GM18520 (cell line): ENCODE measurements around the gene MARCHF10.

Experiments used
- ATAC-seq: cut with Tn5 transposase; IDR thresholded peaks from one replicate; pipeline ENCODE4 v1.9.1; 2021; ENCODE audit not compliant: unreplicated experiment

Gene MARCHF10

DNA sequence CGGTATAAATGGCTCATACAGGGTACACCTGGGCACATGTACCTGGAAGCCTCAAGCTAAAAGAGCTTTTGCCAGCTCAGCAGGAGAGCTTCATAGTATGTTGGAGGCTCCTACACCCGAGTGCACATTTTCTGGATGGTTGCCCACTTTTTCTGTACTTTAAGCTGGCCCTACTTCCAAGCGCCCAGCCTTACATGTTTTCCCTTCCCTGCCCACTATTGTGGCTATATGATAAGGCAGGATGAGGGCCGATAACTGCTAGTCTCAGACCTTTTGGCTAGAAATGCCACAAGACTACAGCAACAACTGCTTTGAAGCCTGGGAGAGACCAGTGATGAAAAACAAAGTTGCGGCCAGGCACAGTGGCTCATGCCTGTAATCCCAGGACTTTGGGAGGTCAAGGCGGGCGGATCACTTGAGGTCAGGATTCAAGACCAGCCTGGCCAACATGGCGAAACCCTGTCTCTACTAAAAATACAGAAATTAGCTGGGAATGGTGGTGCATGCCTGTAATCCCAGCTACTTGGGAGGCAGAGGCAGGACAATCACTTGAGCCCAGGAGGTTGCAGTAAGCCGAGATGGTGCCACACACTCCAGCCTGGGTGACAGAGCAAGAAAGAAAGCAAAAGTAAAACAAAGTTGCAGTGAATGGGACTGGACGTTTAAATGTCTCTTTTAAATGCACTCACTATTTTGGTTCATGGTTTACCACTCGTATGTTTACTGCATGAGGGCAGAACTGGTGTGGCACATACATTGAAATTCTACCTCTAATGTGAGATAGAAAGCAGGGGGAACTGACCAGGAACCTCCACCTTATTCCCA is 14.2 kb upstream of the MARCHF10 start:
- ATAC-seq, result no peak

DNA sequence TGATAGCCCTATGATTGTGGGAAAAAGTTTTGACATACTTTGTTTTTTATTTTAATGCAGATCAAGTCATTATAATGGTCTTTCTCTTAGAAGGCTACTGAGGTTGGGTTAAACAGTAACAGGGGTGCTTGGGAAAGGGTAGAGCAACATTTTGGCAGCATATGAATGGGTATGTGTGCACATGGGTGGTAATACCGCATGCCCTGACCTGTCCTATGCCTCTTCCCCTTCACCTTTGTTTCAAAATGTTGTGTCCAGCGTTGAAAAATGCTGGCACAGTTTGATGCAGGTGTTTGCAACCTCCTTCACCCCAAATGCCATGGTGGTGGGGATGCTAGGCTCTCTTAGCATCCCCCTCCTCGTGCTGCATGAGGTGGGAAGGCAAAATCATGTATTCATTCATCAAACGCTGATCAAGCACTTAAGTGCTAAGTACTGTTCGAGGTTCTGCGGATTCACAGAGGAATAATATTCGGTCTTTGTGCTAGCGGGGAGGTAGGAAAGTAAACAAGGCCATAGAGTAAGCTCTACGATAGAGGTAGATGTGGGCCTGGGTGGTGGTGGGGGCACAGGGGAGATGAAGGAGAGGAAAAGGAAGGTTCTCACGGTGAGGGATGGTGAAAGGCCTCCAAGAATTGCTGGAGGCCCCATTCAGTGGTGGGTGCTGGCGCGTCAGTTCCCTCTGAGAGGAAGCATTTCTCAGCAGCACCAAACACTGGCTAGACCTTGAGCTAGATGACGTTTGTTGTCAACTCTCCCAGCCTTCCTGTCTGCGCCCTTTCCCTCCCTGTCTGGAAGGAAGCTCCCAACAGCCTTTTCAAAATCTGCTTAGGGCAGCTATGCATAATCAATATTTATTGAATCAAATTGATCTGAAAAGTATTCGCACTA is 13.3 kb upstream of the MARCHF10 start:
- no peak for ATAC-seq

DNA sequence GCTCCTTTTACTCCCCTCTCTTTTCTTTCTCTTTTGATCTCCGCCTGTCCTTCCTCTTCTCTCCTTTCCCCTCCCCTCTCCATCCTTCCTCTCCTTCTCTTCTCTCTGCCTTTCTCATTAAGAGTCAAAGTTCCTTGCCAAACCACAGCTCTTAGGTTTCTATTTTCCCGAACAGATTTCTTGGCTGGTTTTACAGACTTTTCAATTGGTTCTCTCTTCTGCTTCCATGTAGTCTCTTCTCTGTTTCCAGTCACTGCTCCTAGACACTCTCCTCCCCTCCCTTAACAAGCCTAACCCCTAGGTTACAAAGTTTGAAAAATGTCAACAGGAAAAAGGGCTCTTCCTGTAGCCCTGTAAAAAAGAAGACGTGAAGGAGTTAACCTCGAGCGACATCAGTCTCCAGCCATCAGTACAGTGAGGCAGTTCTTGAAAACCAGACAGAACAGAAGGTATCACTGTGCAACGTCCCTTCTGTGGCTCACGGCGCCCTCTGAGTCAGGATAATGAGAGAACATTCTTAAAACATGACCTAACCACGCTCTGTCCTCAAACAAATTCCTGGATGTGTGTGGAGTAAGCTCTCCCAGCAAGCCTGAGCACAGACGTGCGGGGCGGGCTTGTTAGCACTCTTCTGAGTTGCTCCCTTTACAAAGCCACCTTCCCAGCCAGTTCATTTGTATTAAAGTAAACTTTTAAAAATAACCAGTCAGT is 11.6 kb upstream of the MARCHF10 start:
- no peak for ATAC-seq

DNA sequence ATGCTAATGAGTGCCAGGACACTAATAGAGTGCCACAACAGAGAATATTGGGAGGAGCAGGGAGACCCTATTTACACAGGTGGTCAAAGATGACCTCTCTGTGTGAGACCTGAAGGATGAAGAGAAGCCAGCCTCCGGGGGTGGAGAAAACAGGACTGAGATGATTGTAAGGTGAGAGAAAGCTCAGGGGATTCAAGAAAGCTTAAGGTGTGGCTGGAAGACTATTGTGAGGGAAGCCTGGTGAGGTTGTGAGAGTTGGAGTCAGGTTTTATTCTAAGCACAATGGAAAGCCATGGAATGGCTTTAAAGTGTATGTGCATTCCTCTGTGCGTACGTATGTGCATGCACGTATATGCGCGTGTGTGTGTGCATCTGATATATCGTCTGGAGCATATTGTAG is 10.4 kb upstream of the MARCHF10 start:
- no peak for ATAC-seq

DNA sequence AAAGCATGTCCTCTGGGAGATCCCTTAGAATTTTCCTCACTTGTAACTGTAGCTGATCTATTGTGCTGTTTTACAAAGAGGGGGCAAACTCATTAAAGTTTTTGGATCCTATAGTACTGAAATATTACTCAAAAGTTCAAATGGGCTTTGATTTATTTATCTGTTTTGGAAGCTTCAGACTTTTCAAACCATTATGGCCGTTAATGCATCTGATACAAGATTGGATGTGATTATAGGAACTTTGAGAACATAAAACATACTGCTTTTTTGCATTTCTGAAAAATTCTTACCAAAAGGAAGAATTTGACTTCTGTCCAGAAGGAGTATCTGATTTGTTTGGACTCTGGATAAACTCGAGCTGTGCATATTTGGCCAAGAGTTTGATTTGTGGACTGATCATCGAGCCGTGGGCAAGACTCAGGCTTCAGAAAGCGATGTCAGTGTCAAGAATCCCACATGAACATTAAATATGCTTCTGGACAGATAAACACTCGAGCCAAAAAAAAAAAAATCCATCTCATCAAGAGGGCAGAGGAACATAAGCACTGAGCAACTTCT is 8.2 kb upstream of the MARCHF10 start:
- no peak for ATAC-seq

DNA sequence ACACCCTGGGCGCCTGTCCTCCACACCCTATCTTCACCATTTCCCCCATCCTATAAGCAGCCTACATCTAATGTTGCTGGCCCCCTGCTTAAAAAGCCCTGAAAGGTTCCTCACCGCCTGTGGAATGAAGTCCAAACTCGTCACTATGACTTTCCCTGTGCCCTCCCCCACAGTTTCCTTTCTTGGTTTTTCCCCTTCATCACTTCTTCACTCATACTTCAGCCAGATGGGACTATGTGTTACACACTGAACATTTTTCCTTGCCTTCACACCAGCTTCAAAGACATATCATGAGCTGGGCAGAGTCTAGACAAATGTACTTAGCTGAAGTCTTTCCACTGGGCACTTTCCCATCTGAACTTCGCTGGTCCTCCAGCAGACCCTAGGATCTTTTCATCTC is 1.5 kb upstream of the MARCHF10 start:
- ATAC-seq, result no peak

DNA sequence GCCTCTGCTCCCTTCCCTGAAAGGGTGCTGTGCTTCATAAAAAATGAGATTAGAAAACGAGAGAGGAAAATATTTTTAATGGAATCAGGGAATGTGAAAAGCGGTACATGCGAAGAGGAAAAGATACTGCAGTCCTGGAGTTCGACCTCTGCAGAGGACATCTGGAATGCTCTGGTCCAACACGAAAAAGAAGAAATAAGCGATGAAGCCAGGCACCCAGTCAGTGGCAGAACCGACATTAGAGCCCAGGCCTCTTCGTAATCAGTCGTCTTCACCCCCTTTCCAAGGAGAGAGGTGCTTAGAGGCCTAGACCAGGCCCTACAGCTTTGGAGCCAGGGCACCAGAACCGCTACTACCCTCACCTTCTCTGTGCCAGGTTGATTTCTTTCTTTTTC is 459 bp upstream of the MARCHF10 start:
- no peak for ATAC-seq

DNA sequence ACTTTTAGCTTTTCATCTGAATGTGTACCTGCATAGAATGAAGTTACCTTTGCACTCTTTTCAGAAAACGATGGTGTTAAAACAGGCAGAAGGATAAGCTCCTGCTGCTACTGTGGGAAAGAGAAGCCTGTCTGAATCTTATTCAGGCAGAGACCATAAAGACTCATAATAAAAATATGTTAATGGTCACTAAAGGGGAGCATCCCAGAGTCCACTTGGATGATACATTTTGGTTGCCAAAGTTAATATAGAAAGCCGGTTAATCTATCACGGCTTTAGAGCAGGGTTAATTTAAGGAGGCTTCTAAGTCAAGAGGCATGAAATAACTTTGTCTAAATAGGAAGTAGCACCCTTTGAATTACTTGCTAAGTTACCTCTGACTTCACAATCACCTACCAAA is 2.9 kb downstream of the MARCHF10 start:
- no peak for ATAC-seq

DNA sequence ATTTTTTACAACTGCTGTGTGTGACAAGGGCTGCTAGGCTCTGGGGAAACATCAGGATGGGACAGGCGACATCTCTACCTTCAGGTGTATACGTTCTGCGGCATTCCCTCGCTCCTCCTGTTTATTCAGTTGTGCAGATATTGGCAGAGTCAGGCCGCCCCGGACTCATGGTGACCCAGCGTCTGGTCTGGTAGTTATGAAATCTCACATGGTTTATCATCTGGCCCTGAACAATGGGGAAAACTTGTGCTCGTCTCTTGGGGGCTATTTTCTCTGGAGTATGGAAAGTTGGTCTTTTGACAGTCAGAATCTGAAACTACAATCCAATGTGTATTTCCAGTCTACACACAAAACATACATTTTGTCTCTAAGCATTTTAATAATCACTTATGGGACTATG is 3.3 kb downstream of the MARCHF10 start:
- no peak for ATAC-seq

DNA sequence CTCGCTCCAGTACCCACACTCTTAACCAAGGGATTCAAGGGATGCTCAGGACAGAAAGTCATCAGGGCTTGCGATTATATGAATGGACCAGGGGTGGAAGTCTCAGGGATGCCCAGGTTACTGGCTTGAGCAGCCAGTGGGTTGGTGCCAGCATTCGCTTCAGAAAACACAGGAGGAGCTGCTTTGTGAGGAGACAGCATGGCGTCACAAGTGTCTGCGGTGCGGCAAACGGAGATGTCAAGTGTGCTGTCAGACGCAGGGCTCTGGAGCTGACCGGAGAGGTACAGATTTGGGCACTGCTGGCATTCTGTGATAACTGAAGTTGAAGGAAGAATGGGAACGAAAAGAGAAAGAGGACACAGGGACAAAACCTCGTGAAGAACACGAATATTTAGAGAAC is 4.1 kb downstream of the MARCHF10 start:
- no peak for ATAC-seq

DNA sequence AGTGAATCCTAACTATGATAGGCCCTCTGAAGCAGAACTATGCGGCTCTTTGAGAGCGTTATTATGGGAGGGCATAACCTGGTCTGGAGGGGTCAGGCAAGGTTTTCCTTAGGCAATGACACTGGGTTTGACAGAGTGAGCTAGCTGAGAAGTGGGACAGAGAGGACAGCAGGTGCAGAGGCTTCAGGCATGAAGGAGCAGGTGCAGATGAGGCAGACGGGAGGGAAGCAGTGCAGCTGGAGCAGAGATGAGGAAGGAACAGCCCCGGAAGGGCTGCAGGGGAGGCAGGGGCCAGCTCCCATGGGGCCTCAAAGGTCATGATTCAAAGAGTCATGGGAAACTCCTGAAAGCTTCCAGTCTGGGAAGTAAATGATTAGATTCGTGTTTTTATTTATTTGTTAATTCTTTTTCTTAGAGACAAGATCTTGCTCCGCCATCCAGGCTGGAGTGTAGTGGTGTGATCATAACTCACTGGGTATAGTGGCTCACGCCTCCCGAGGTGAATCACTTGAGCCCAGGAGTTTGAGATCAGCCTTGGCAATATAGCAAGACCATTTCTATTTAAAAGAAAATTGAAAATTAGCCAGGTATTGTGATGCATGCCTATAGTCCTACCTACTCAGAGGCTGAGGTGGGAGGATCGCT is 5.4 kb downstream of the MARCHF10 start:
- no peak for ATAC-seq

DNA sequence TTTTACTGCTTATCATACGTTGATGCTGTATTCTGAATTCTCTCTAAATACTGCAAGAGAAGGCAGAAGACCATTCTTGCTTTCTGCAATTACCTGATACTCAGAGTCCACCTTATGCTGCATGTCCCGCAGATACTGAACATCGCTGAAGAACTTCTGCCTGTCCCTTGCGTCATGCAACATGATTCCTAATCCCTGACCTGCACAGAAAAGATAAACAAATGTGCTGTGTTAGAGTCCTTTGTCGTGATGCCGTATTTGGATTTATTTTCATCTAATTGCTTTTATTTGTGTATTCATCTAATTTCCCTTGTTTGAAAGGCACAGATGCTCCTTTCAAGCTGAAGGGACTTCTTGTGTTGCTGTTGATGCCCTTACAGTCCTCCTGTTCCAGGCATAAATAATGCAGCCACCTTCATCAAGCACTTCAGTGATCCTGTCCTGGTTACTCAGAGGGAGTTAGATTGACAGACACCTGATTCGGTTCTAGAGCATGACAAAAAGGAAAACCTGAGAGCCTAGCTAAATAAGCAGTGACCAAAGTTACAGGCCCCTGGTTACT is 6.5 kb downstream of the MARCHF10 start:
- no peak for ATAC-seq

DNA sequence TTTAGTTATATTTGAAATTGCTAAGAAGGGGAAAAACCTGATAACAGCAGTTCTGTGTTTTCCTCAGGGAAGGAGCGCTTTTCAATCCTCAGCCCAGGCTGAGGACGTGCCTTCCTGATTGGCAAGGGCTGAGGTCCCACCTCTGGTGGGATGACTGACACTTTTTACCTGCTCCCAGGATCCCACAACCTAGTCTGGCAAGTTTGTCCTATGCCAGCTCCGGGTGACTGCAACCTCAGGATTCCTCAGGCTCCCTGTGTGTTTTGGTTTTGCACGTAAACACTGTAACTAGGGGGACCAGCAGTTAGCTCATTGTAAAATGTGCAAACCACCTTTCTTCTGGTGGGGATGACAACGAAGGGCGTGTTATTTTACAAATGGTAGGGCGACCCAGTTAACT is 7.5 kb downstream of the MARCHF10 start:
- no peak for ATAC-seq

DNA sequence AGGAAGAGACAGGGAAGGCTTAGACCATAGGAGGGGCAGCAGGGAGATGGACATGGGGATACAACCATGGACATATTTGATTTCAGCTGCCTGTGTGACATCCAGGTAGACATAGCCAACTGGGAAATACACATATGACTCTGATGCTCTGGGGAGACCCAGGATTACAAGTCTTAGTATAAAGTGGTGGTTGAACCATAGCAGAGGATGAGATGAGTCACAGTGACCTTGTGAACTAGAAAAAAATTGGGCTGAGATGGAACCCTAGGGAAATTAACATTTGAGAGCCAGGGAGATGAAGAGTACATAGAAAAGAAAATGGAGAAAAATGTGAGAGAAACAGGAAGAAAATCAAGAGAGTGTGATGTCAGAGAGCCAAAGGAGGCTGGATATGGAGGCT is 10.2 kb downstream of the MARCHF10 start:
- no peak for ATAC-seq

DNA sequence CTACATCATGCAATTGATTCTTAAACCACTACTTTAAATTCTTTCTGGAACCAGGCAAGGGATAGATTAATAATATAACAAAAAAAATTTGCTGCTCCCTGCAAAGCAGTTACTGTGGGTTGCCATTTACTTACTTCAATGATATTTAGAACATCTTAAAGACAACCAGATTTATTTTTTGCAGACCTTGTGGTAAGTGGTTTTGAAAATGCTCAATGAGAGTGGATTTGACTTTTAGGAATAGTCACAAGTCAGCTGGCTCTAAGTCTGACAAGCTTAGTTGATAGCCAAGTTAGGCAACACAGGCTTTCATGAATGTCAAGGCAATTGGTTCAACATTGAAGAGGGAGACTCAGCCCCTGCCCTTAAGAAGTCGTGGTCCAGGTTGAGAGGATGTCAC is 11.8 kb downstream of the MARCHF10 start:
- ATAC-seq, result no peak

DNA sequence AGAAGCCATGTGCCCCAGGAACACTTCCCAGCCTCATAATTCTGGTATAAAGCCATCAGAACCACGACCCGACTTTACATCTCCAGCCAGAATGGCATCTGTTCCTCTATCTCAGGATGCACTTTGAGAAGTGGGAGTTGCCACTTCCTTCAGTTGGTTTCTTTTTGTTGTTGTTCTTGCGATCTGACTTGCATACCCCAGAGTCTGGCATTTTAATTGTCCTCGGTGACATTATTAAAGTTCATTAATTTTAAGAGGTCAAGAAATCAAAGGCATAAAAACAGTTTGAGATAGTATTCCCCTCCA is 13.5 kb downstream of the MARCHF10 start:
- no peak for ATAC-seq

DNA sequence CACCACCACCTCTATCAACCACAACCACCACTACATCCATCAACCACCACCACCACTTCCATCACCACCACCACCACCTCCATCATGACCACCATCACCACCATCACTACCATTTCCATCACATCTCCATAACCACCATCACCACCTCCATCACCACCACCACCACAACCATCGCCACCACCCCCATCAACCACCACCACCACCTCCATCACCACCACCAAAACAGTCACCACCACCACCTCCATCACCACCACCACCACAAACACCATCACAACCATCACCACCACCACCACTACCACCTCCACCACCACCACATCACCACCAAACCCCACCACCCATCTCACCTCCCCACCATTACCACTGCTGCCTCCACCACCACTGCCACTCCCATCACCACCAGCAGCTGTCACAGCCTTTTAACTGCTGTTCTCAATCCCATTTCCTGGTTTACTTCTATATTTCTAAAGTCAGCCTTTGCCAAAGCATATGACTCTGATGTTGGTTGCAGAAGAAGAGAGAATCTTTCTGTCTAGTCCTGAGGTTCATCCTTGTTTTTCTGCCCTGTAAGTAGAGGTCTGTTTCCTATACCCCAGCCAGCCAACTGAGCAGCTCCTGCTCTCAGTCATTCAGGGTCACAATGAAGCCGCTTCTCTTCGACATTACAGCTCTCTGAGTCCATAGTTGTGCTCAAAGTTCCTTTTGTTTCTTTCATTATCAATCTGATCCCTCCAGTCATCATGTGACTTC is 14.0 kb downstream of the MARCHF10 start:
- ATAC-seq, result no peak

DNA sequence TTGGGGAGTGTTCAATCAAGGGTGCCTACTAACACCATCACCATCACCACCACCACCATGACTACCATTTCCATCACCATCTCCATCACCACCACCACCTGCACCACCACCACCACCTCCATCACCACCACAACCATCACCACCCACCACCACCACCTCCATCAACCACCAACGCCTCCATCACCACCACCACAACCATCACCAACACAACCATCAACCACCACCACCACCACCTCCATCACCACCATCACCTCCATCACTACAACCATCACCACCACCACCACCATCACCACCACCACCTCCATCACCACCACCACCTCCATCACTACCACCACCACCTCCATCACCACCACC is 15.7 kb downstream of the MARCHF10 start:
- no peak for ATAC-seq

DNA sequence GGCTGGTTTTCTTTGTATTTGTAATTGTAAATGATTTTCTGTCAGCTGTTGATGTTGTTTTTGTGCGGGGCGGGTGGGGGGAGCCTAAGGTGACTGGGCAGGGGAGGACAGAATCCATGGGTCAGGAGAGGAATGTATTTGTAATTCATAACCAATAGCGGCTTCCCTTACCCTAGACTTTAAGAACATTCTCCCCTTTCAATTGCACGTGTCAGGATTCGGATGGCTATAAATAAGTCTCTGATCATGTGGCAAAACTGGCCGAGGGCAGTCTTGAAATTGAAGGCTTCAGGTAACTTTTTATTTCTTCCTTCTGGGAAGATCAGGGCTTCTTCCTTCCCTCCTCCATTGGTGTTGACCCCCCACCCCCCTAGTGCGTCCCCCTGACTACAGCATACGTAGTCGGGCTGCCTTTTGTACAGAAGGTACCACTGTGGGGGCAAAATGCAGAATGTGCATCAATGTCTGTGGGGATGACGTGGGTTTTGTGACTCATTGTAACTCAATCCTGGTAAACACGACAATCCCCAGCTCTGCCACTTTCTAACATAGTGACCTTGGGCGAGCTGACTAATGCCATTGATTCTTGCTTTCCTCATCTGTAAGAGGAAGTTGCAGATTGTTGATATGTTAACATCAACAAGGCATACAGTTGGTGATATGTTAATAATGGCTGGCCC is 16.2 kb downstream of the MARCHF10 start:
- no peak for ATAC-seq
